OCI-LY3 (cell line): ENCODE results near the gene ACVR1.

Experiments
- H2AFZ ChIP-seq: fragments of 200-600, 300-600 bp; shearing (Covaris generic); 2 replicates; pipeline ENCODE4 v1.6.0; 2014; ENCODE audit warnings: antibody characterized with exemption, low read depth, low read length
- H3K27ac ChIP-seq: fragments of 200-600, 300-600 bp; sonication (generic); 2 replicates; pipeline ENCODE4 v1.5.1; 2014; ENCODE audit warnings: mild to moderate bottlenecking, low read length, moderate library complexity, mixed read lengths
- H3K27me3 ChIP-seq: fragments of 200-600, 300-600 bp; sonication (generic); 2 replicates; pipeline ENCODE4 v1.6.1; 2014; ENCODE audit warnings: low read depth, low read length, mixed read lengths
- H3K36me3 ChIP-seq: fragments of 200-600, 300-600 bp; sonication (generic); replicated peaks from 2 replicates; pipeline ENCODE3; 2014; ENCODE audit warnings: low read depth, low read length, mixed read lengths
- H3K4me1 ChIP-seq: fragments of 300-600, 200-600 bp; sonication (generic); 2 replicates; pipeline ENCODE4 v1.6.1; 2014; ENCODE audit warnings: low read length, mixed read lengths
- H3K4me2 ChIP-seq: fragments of 200-600, 300-600 bp; sonication (generic); 2 replicates; pipeline ENCODE4 v1.6.1; 2014; ENCODE audit warnings: low read length, mixed read lengths
- H3K4me3 ChIP-seq: fragments of 300-600, 200-600 bp; sonication (generic); 2 replicates; pipeline ENCODE4 v1.5.1; 2014; ENCODE audit warnings: antibody characterized with exemption, mild to moderate bottlenecking, low read length, moderate library complexity
- H3K79me2 ChIP-seq: fragments of 300-600, 200-600 bp; shearing (Covaris generic); 2 replicates; pipeline ENCODE4 v1.6.1; 2014; ENCODE audit warnings: mild to moderate bottlenecking, low read length, mixed read lengths
- H3K9ac ChIP-seq: fragments of 300-600, 200-600 bp; shearing (Covaris generic); 2 replicates; pipeline ENCODE4 v1.6.0; 2014; ENCODE audit warnings: mild to moderate bottlenecking, low read length, moderate library complexity
- H3K9me3 ChIP-seq: fragments of 200-600, 300-600 bp; shearing (Covaris generic); 2 replicates; pipeline ENCODE4 v1.6.1; 2014; ENCODE audit warnings: low read length, mixed read lengths; ENCODE audit not compliant: insufficient read depth
- H4K20me1 ChIP-seq: fragments of 200-600, 300-600 bp; sonication (generic); 2 replicates; pipeline ENCODE4 v1.6.1; 2016; ENCODE audit warnings: low read length, mixed read lengths; ENCODE audit not compliant: insufficient read depth
- EZH2phosphoT487 ChIP-seq: fragments of 200-600 bp; shearing (Covaris generic); IDR thresholded peaks from 2 replicates; pipeline ENCODE4 v1.6.1; 2018; ENCODE audit warnings: antibody characterized with exemption, mixed run types, low read depth
- TF ChIP-seq, protein P1 (sequence below): fragments of 200-600, 300-600 bp; sonication (generic); IDR thresholded peaks from 2 replicates; pipeline ENCODE4 v1.5.1; 2014; ENCODE audit warnings: antibody characterized with exemption, low read length, low read depth

ACVR1 gene

DNA sequence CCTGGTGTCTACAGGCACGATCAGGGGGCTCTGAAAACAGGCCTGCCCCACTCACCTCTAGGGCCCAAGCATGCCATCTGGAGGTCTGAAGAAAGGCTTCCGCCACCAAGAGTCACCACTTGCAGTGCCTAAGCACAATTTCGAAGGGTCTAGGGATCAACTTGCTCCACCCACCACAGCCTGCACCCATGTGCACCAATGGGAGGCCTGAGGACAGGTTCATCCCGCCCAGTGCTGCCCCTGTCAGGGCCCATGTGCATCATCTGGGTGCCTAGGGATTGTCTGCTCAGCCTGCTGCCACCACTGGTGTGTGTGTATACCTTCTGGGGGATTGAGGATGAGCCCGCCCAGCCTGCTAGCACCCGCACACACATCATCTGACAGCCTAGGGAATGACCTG, 126.4 kb downstream of the ACVR1 start:
- H3K4me2 ChIP-seq: no peak overlapping the region
- TF ChIP-seq EZH2phosphoT487: no peak
- TF ChIP-seq, protein P1, sequence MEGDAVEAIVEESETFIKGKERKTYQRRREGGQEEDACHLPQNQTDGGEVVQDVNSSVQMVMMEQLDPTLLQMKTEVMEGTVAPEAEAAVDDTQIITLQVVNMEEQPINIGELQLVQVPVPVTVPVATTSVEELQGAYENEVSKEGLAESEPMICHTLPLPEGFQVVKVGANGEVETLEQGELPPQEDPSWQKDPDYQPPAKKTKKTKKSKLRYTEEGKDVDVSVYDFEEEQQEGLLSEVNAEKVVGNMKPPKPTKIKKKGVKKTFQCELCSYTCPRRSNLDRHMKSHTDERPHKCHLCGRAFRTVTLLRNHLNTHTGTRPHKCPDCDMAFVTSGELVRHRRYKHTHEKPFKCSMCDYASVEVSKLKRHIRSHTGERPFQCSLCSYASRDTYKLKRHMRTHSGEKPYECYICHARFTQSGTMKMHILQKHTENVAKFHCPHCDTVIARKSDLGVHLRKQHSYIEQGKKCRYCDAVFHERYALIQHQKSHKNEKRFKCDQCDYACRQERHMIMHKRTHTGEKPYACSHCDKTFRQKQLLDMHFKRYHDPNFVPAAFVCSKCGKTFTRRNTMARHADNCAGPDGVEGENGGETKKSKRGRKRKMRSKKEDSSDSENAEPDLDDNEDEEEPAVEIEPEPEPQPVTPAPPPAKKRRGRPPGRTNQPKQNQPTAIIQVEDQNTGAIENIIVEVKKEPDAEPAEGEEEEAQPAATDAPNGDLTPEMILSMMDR: no peak
- peaks cover 8% of the 10 kb centered on the region for H3K4me1 ChIP-seq
- H4K20me1 ChIP-seq: no peaks in the 10 kb centered on the region
- no peaks in the 10 kb centered on the region for H3K27me3 ChIP-seq
- H3K9me3 ChIP-seq: no peaks in the 10 kb centered on the region
- H3K9ac ChIP-seq: no peak overlapping the region
- H3K79me2 ChIP-seq: no peaks in the 10 kb centered on the region
- H2AFZ ChIP-seq: no peak overlapping the region
- H3K4me3 ChIP-seq: no peak overlapping the region
- H3K27ac ChIP-seq: no peak overlapping the region
- H3K36me3 ChIP-seq: no peaks in the 10 kb centered on the region

DNA sequence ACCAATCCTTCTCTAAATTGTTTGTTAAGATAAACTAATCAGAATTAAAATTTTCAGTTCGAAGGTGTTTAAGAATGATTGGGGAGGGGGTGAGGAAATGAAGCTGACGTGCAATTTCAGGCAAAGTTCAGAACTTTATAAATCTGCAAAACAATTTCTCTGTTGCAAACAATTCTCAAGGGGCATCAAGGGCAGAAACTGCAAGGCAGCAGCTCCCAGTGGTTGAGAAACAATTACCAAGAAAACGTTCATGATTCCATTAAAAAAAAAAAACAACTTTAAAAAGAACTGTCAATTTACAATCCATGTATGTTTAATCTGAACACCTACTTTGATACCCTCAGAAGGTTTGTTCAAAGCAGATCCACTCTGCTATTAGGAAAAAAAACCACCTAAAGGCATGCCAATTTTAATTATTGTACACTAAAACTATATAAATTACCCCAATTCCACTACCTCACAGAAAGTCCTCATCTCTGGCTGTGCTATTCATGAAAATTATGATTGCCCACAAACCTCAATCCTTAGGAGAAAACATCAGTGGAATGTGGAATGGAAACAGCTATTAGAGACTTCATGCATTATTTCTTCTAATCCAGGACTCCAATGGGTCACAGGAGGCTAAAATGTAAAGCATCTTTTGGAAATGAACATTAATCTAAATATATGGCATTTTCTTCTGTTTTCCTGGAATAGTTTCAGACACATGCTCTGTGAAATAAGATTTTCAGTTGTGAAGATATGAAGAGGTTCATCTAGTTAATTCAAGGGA, 127.6 kb downstream of the ACVR1 start:
- Histone ChIP-seq H3K4me2 (no peak overlapping the region), H3K9me3 (no peaks in the 10 kb centered on the region), H3K4me3 (no peak overlapping the region), H3K27ac (no peak overlapping the region), H3K9ac (no peak overlapping the region), H3K79me2 (no peaks in the 10 kb centered on the region), H4K20me1 (no peaks in the 10 kb centered on the region), H3K27me3 (no peaks in the 10 kb centered on the region), H3K36me3 (no peaks in the 10 kb centered on the region), H3K4me1 (peaks cover 8% of the 10 kb centered on the region), H2AFZ (no peak overlapping the region)
- TF ChIP-seq, protein P1: no peak
- TF ChIP-seq EZH2phosphoT487: no peak

DNA sequence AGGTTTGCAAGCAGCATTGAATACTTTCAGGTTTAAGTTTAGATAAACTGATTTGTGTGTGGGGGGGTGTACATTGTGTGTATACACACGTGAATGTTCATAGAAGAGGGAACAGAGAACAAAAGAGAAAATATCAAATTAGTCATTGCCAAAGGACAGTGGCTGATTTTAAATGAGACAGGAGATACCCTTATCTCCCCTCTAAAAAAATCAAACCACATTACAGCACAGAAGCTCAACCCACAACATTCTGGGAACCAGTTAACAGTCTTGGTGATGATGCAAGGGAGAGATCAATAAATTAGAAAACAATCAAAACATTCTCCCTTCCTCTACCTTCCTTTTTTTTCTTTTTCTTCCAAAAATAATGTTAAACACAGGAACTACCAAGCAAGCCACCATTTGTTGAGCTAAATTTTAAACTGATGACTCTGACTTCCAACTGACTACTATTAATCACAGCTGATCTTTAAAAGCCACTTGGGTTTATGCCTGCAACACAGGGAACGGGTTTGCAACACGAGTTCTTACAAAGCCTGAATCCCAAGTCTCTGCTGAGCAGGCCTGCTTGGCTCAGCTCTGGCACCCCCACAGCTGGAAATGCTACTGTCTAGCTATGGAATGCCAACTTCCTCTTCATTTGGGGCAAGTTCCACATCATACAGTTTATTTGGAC, 128.3 kb downstream of the ACVR1 start:
- Histone ChIP-seq H3K4me1 (peaks cover 8% of the 10 kb centered on the region), H2AFZ (no peak overlapping the region), H3K9me3 (no peaks in the 10 kb centered on the region), H3K79me2 (no peaks in the 10 kb centered on the region), H4K20me1 (no peaks in the 10 kb centered on the region), H3K27ac (no peak overlapping the region), H3K9ac (no peak overlapping the region), H3K4me2 (no peak overlapping the region), H3K4me3 (no peak overlapping the region), H3K27me3 (no peaks in the 10 kb centered on the region), H3K36me3 (no peaks in the 10 kb centered on the region)
- TF ChIP-seq, protein P1: no peak

DNA sequence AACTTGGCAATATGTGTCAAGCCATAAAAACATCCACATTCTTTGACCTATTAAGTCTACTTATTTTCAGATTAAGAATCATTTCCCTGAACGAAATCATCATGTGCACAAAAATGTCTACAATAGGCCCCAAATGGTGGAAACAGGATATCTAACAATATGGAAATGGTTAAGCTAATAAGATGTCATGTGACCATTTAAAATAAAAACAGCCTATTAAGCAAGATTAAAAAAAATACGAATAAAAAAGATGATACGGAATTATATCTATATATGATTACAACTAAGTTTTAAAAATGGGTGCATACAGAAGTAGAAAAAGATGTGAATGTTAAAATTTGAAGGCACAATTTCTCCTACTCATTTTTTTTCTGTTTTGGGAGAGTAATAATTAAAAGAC, 128.8 kb downstream of the ACVR1 start:
- Histone ChIP-seq H4K20me1 (no peaks in the 10 kb centered on the region), H3K36me3 (no peaks in the 10 kb centered on the region), H3K9me3 (no peaks in the 10 kb centered on the region), H3K4me1 (peaks cover 8% of the 10 kb centered on the region), H2AFZ (no peak overlapping the region), H3K4me3 (no peak overlapping the region), H3K27me3 (no peaks in the 10 kb centered on the region), H3K27ac (no peak overlapping the region), H3K79me2 (no peaks in the 10 kb centered on the region), H3K4me2 (no peak overlapping the region), H3K9ac (no peak overlapping the region)
- TF ChIP-seq, protein P1: no peak
- TF ChIP-seq EZH2phosphoT487: no peak
